ENCODE measurements around the gene STRIP2.
"Not testable (repeated sequence)": the region's sequence is repeated elsewhere in the genome, so short reads cannot be mapped to it uniquely, and the experiment has no call there.

STRIP2 gene

DNA sequence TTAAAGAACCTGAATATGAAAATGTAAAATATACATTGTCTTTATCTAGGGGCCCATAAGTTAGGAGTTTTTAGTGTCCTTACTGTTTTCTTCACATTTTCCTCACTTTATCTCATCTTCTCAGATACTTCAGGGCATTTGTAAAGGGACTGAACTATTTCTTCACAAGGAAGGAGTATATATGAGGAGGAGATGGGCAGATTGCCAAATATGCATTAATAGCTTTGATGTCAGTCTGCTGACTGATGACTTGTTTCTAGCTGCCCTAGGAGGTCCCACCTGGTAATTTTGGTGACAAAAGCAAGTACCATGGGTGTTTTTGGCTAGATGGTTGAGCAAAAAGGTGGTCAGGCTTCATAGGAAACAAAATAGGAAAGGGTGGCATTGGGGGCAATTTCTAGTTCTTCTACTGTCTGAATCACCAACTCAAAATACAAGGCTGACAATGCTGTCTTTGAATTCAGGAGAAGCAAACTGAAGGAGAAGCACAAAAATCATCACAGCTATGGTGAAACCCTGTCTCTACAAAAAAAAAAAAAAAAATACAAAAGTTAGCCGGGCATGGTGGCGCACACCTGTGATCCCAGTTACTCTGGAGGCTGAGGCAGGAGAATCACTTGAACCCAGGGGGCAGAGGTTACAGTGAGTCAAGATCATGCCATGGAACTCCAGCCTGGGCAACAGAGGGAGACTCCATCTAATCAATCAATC, 10.4 kb upstream of the STRIP2 start:
- peak; percentile 71 for DNase-seq

DNA sequence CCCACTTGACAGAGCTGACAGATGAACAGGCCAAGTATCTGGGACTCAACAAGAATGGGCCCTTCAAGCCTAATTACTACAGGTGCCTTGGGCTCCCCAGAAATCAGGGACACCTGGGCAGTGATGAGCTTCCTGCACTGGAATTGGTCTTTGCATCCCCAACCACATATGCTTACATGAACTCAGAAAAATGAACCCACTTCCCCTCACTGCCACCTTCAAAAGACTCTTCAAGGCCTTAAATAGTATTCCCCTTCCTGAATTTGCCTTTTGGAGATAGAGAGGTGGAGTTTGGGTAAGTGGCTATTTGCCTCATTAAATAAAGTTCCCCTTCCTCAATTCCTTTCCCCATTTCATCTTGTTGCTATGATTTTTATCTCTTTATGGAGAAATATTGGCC, 7.8 kb upstream of the STRIP2 start:
- no peak for DNase-seq

DNA sequence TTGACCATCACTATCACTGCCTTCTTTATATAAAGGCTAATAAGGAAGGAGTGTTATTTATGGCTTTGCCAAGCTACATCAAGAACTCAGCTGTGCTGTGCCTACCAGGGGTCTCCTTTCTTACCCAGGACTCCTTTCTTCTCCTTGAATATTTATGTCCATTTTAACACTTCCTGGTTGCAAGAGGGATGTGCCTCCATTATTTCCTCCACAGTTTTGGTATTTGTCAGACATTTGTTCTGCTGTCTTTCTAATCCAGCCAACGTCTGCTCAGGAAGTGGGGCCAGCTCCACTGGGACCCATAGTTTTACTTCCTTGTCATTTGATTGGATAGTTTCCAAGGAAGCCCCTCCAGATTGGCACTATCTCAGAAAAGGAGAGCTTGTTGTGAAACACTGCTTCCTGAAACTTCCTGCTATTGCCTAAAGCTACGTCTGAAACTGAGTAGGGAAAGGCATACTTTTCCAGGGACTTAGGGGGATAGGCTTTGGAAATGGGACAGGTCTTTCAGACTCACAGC, 6.6 kb upstream of the STRIP2 start:
- peak; percentile 20 for DNase-seq

DNA sequence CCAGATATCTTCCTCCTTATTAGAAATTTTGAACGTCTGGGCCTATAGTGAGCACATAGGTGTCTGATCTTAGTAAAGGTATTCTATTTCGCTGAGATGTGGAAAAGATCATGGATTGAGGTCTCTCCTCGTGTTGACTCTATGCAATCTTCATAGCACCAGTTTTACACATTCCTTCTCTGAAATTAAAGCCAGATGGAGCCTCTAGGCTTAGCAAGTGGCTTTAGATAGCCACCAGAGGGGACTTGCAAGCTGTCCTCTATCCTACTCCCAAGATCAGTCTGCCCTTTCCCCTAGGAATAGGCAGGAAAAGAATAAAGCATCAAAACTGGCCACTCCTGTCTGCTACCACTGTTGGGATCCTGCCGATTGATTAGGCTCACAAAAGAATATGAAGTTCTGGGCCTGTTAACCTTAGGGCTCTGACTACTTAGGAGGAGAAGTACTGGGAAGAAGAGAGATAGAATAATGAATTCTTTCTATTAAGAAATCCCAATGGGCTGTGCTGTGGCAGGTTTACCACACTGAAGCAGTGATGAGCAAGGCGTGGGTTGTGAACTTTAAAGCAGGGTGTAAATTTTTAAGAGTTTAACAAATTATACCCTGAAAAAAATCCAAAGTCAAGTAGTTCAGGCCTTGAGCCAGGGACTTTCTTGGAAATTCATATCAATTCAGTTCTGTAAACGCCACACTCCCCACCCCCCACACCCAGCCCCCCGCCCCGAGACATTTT, 2.2 kb upstream of the STRIP2 start:
- no peak for DNase-seq

DNA sequence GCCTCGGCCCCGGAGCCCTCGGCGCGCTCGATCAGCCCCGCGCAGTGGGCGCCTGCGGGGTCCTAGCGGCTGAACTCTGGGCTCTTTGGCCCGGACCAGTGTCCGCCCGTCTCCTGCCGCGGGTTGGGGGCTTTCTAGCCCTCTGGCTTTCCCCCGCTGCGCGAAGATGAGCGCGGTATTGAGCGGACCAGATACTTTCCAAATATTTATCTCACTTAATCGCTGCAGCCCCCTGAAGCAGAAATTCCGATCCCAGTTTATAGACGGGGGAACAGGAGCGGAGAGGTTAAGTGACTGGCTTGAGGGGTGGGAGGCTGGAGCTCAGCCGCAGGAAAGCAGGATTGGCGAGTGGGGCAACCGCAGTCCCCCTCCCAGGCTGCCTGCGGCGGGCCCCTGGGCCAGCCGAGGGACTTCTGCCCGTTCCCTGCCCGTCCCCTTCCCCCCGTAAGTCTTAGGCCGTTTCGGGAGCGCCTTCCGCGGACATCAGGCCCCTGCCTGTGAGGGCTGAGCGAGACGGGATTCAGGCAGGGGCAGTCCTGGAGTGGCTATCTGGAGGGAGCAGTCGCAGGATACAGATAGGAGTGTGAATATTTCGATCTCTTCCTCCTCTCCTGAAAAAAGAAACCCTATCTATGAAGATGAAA, 565 bp downstream of the STRIP2 start:
- peak; percentile 57 for DNase-seq

DNA sequence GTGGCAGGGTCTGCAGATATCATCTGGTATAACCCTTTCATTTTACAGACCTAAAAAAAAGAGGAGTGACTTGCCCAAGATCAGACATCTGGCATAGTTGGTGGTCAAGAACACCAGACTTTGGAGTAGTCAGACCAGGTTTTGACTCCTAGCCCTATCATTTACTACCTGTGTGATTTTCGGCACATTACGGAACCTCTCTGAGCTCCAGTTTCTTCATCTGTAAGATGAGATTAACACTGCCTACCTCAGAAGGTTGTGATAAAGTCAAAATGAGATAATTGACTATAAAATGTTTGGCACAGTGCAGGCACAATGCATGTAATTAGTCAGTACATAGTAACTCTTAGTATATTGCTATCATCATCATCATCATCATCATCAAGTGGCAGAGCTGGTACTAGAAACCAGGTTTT, 1.2 kb downstream of the STRIP2 start:
- no peak for DNase-seq

DNA sequence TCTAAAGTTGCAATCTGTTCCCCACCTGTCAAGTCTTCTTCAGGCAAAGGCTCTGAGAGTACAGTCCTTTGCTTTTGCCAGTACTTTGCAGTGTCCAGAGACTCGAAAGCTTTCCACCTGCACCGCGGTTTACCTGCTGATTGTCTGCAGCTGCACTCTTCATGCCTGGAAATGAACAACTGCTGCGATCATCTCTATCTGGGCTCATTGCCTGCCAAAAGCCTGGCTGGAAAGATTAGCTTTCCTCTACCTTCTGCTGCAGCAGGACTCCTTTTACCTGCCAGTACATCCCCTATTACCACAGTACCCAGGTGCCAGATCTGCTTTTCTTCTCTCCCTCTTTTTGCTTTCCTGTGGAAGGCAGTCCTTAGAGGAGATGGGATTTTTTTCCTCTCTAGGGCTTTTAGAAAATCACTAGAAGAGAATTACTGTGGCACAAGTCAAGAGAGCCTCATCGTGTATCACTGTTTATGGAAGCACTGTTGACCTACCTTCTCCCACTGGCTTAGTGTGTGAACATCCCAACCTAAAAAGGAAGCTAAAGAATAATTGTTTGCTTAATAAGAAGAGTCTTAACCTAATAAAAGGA, 2.2 kb downstream of the STRIP2 start:
- DNase-seq: peak; percentile 61

DNA sequence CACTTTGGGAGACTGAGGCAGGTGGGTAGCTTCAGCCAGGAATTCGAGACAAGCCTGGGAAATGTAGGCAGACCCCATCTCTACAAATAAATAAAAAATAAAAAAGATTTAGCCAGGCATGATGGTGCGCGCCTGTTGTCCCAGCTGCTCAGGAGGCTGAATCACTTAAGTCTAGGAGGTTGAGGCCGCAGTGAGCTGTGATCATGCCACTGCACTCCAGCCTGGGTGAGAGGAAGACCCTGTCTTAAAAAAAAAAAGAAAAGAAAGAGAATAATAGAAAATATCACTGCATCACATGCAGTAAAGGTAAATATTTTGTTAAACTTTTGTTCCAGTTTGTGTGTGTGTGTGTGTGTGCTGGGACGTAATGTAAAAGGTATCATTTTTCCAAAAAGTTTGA, 3.0 kb downstream of the STRIP2 start:
- no peak for DNase-seq

DNA sequence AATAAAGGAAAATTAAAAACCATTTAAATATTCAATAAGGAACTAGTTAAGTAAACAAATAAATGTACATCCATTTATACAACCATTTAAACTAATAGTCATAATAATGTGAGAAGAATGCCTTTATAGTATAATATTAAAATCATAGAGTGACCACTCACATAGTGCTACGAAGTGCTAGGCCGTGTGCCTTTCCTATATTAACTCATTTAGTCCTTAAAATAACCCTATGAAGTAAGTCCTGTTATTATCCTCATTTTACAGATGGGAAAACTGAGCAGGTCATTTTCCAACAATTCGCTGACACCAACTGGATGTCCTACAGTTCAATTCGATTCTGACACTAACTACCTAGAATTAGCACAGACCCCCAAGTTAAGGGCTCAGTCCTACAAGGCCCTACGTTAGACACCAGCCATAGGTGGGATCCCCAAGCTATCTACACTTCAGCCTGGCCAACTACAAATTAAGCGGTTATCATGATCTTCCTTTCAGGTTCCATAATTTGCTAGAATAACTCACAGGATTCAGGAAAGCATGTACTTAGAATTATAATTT, 4.1 kb downstream of the STRIP2 start:
- no peak for DNase-seq

DNA sequence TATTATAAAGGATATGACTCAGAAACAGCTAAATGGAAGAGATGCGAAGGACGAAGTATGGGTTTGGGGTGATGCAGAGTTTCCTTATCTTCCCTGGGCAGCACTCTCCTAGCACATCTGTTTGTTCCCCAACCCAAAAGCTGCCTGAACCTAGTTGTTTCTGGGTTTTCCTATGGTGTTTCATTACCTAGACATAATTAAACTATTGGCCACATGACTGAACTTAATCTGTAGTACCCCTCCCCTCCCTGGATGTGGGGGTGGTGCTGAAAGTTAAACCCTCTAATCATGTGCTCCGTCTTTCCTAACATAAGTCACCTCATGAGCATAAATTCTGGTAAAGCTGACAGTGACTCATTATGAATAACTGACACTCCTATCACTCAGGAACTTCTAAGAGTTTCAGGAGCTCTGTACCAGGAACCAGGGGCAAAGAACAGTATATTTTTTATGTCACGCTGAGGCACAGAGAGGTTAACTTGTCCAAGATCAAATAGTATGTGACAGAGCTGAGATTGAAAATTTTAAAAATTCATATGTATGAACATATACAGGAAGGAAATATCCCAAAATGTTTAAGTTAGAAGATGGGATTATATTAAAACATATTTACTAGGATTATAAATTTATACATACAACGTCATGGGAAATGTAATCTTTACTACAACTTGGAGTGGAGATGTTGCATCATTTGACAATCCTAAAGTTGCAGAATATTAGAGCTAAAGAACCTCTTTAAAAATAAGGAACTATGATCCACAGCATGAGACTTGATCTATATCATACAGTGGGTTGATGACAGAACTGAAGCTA, 4.8 kb downstream of the STRIP2 start:
- peak; percentile 52 for DNase-seq

DNA sequence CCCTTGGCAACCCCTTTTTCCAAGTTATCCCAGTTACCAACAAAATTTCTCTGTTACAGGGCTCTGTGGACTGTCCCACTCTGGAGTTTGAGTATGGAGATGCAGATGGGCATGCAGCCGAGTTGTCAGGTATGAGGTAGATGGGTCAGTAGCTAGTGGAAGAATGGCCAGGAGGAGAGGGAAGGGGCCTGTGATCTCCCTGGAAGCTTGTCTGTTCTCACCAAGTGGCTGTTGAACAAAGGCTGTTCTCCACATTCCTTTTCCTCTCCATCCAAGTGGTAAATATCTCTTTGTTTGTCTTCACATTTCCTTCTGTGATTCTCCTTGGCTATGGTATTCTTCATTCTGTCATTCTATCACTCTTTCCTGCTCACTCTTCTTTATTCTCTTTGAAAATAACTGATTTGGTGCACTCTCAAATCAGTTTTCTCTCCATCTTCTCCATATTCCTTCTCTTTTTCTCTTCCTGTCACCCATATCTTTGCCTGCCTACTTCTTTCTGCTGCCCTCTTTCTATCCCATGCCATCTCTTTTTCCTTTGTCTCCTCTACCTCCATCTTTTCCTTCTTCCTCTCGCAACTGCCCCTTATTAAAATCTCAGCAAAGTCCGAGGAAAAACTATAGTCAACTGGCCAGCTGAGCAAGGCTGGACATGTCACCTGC, 5.9 kb downstream of the STRIP2 start:
- DNase-seq: no peak

DNA sequence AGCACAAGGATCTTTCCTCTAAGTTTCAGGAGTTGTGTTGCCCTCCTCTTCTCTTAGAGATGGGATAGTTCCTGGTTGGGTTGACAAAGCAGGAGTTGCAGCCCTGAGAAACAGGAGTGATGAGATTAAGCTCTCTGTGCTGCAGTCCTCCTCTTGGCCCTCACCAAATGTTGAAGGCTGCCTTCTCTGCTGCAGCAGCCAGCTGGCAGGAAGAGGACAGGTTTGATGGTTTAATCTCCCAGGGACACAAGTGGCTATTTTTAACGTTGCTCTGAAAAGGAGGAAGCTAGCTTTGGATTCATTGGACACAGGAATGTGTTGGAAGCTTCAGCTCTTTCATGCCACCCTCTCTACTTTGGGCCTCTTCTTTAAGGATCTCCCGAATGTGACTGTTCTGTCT, 9.4 kb downstream of the STRIP2 start:
- no peak for DNase-seq

DNA sequence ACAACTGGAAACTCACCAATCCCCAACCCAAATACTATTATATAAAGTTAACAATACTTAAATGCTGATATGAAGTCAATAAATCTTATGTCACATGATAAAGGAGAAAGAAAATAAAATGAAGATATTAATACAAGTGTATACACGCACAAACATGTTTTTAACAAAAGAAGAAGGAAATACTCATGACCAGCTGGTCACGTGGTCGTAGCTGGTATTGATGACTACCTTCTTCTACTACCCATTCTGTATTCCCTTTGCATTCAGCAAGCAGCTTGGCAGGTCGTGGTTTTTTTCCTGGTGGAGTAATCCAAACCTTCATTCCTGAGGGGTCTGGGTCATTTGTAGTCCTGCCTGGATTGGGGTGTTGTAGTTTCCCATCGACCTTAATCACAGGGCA, 10.5 kb downstream of the STRIP2 start:
- not testable (repeated sequence) for DNase-seq

DNA sequence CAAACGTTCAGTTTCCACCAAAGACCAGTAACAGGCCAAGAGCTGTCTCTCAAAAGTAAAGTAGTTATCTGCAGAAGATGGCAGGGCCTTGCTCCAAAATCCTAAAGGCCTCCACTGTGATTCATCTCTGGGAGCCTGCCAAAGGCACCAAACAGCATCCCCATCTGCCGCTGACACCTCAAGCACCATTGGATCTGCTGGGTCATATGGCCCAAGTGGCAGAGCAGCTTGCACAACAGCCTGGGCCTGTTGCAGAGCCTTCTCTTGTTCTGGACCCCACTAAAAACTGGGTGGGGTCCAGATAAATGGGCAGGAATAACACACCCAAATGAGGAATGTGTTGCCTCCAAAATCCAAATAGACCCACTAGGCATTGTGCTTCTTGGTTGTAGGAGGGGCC, 12.7 kb downstream of the STRIP2 start:
- not testable (repeated sequence) for DNase-seq

DNA sequence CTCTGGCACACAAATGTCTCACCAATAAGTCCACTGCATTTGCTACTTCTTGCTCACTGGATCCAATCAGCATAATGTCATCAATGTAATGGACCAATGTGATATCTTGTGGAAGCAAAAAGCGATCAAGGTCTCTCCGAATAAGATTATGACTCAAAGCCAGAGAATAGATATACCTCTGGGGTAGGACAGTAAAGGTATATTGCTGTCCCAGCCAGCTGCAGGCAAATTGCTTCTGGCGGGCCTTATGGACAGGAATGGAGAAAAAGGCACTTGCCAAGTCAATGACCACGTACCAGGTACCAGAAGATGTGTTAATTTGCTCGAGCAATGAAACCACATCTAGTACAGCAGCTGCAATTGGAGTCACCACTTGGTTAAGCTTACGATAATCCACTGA, 13.2 kb downstream of the STRIP2 start:
- not testable (repeated sequence) for DNase-seq

DNA sequence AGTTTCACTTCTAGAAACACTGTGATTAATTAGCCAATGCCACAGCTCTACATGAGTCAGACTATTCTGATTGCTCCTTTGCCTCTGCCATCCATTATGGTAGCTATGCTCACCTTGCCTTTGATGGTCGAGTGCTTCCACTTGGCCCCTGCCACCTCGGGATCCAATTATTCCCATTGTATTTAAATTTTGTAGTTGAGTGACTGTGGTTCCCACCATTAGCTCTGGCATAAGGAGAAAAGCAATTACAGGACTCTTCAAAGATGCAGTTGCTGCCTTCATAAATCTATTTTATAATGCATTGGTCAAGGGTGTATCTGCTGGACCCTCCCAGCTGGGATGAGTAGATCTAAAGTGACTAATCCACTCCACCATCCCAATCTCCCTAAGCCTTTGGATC, 14.4 kb downstream of the STRIP2 start:
- DNase-seq: not testable (repeated sequence)

DNA sequence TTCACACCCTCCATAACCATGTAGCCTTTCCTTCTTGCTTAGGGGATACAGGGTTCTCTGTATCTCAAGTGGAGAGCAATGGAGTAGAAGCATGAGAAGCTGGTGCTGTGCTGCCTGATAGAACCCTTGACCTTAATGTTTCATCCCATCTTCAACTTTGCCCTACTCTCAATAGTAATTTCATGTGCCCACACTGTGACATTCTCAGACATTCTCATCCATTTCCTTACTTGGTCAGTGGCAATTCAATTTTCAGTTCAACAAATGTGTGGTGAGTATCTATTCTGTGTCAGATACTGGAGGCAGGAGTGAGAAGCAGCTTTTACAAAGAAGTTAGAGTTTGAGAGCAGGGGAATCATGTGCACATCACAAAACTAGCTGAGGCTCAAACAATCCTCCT, 16.1 kb downstream of the STRIP2 start:
- DNase-seq: no peak

DNA sequence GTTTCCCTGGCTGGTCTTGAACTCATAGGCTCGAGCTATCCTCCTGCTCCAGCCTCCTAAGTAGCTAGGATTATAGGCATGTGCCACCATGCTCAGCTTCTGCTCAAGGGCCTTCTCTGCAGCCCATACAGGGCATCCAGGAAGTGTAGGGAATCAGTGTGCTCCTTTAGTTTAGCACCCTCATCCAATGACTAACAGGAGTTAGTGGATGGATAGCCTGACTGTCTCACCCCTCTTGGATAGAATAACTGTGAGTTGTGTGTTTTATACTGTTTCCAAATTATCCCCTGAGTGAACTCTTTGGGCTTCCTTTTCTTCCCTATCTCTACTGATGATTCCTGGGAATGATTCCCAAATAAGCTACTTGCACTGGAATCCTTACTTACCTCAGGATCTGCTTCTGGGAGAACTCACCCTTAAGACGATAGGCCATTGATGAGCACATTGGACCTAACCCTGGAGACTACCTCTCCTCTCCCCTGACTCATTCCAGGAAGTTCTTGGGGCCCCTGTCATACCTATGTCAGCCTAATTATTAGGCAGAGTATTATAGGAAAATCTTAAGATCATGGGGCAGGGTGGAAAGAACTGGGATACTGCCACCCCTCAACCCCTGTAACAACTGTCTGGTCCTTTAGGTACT, 18.5 kb downstream of the STRIP2 start:
- DNase-seq: no peak

DNA sequence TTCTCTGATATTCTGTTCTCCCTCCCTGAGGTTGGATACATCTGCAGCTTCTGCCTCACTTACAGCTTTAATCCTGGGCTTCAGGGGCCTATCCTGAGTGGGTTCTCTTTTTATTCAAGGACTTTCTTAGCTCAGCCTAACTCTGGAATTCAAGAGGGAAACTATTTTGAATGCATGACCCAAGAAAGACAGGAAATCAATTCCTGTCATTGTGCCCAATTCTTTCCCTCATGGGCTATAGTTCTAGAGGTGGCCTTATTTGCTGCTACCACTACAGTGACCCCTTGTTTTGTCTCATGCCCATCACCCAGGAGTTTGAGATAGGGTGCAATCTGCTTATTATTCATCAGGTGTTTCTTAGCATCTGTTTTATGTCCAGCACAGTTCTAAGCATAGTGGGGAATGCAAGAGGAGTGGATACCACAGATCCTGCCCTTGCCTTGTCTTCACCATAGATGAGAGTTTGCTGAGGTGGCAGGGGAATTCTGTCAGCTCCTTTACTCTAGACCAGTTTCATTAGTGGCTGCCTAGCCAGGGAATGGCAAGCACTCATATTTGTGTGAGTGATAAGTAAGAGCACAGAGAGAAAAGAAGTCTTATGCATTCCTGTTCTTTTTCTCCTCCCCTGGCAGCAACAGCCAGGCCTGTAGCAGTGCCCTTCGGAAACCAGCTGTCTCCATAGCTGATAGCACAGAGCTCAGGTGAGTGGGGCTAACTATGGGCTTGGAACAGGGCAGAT, 19.4 kb downstream of the STRIP2 start:
- DNase-seq: no peak

DNA sequence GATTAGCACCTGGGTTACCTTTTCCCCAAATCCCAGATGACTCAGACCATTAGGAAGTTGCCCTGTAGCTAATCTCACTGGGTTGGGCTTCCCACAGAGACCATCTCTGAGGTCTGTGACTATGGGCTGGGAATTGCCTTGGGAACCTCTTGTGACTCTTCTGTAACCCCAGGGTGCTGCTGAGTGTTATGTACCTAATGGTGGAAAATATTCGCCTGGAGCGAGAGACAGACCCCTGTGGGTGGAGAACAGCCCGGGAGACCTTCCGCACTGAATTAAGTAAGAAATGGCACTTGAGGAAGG, 20.0 kb downstream of the STRIP2 start:
- DNase-seq: peak; percentile 57

DNA sequence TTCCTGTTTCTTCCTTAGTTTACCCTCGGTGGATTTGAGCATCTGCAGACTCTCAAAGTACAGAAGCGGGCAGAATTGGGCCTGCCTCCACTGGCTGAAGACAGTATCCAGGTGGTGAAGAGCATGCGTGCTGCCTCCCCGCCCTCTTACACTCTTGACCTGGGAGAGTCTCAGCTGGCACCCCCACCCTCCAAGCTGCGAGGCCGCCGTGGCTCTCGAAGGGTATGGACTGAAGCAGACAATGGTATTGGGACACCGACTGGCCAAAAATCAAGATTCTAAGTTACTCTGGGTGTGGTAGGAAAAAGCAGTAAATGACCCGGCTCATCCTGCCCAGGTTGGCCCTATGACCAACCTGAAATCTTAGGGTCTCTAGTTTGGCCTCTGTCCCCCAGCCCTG, 22.2 kb downstream of the STRIP2 start:
- DNase-seq: no peak
